Stimulated activated CD4-positive, alpha-beta T cell treated with anti-CD3 and anti-CD28 coated beads, Interleukin-1b, Interleukin-23, amount 100 ng/mL, for 4 hours (primary cell): ENCODE results near the gene PIK3AP1.
"Not testable (repeated sequence)": the region's sequence is repeated elsewhere in the genome, so short reads cannot be mapped to it uniquely, and the experiment has no call there.

Experiments
- DNase-seq, 2 donors: peaks; one replicate each; pipeline ENCODE4 v3.0.0-alpha.2; 2020; ENCODE audit warnings: low read depth in 2 of 2

PIK3AP1 gene

GRCh38 chr10:96697438-96697837 is 22.9 kb downstream of the PIK3AP1 start:
- no peak for DNase-seq

- DNase-seq, result no peak
These were observed 23.4 kb downstream of the PIK3AP1 start for GRCh38 chr10:96696845-96697425.

GRCh38 chr10:96695975-96696634 is 24.2 kb downstream of the PIK3AP1 start:
- no peak for DNase-seq

- DNase-seq, result no peak
These were observed 24.9 kb downstream of the PIK3AP1 start for GRCh38 chr10:96695366-96695765.

- no peak for DNase-seq
These were observed 26.9 kb downstream of the PIK3AP1 start for GRCh38 chr10:96693431-96693830.

- no peak for DNase-seq
These were observed 27.9 kb downstream of the PIK3AP1 start for GRCh38 chr10:96692427-96692826.

- no peak for DNase-seq
These were observed 28.6 kb downstream of the PIK3AP1 start for GRCh38 chr10:96691761-96692160.

GRCh38 chr10:96690755-96691730 is 29.3 kb downstream of the PIK3AP1 start:
- DNase-seq, result no peak

- DNase-seq, result no peak
These were observed 31.5 kb downstream of the PIK3AP1 start for GRCh38 chr10:96688789-96689188.

- no peak for DNase-seq
These were observed 32.8 kb downstream of the PIK3AP1 start for GRCh38 chr10:96687317-96688012.

GRCh38 chr10:96686514-96686913 is 33.8 kb downstream of the PIK3AP1 start:
- no peak for DNase-seq

- no peak for DNase-seq
These were observed 35.0 kb downstream of the PIK3AP1 start for GRCh38 chr10:96685306-96685705.

- no peak for DNase-seq
These were observed 35.5 kb downstream of the PIK3AP1 start for GRCh38 chr10:96684826-96685225.

- DNase-seq, result no peak
These were observed 36.6 kb downstream of the PIK3AP1 start for GRCh38 chr10:96683710-96684109.

- no peak for DNase-seq
These were observed 37.2 kb downstream of the PIK3AP1 start for GRCh38 chr10:96683065-96683464.

GRCh38 chr10:96681524-96681923 is 38.8 kb downstream of the PIK3AP1 start:
- DNase-seq, result no peak

- DNase-seq, result not testable (repeated sequence)
These were observed 39.9 kb downstream of the PIK3AP1 start for GRCh38 chr10:96680463-96680862.

GRCh38 chr10:96678725-96679124 is 41.6 kb downstream of the PIK3AP1 start:
- DNase-seq, result no peak

GRCh38 chr10:96676272-96677112 is 43.8 kb downstream of the PIK3AP1 start:
- DNase-seq, result no peak

GRCh38 chr10:96675846-96676245 is 44.5 kb downstream of the PIK3AP1 start:
- no peak for DNase-seq
